Trophoblast cell (in vitro differentiated cells and primary cell): Measurements from ENCODE around the gene PEX14.
"Not testable (repeated sequence)": the region's sequence is repeated elsewhere in the genome, so short reads cannot be mapped to it uniquely, and the experiment has no call there.

Experiments
- DNase-seq, 2 donors: peaks; one replicate each; pipeline ENCODE4 v3.0.0-alpha.2; 2016
- H2AFZ ChIP-seq: 2 replicates; pipeline ENCODE4 v1.6.1; 2013; ENCODE audit warnings: low read length, moderate library complexity, mild to moderate bottlenecking; ENCODE audit not compliant: insufficient read depth, poor library complexity
- H2AK5ac ChIP-seq: 2 replicates; pipeline ENCODE4 v1.6.1; 2013; ENCODE audit warnings: mild to moderate bottlenecking, low read length
- H2BK120ac ChIP-seq: 2 replicates; pipeline ENCODE4 v1.6.1; 2013; ENCODE audit warnings: low read length, mild to moderate bottlenecking, moderate library complexity; ENCODE audit not compliant: insufficient read depth, poor library complexity
- H2BK12ac ChIP-seq: 2 replicates; pipeline ENCODE4 v1.6.1; 2013; ENCODE audit warnings: mild to moderate bottlenecking, low read length, moderate library complexity
- H2BK5ac ChIP-seq: 2 replicates; pipeline ENCODE4 v1.6.1; 2013; ENCODE audit warnings: low read length, low read depth, moderate library complexity, mild to moderate bottlenecking; ENCODE audit not compliant: poor library complexity
- H3K14ac ChIP-seq: 2 replicates; pipeline ENCODE4 v1.6.1; 2013; ENCODE audit warnings: mild to moderate bottlenecking, low read length
- H3K18ac ChIP-seq: 2 replicates; pipeline ENCODE4 v1.6.1; 2013; ENCODE audit warnings: mild to moderate bottlenecking, low read length
- H3K23ac ChIP-seq: 2 replicates; pipeline ENCODE4 v1.6.1; 2013; ENCODE audit warnings: low read length
- H3K27ac ChIP-seq: 2 replicates; pipeline ENCODE4 v1.5.1; 2013; ENCODE audit warnings: low read depth, mild to moderate bottlenecking, inconsistent platforms, low read length, moderate library complexity
- H3K27me3 ChIP-seq: 2 replicates; pipeline ENCODE4 v1.6.1; 2013; ENCODE audit warnings: inconsistent platforms, mild to moderate bottlenecking, low read length, moderate library complexity; ENCODE audit not compliant: insufficient read depth
- H3K36me3 ChIP-seq, 2 experiments: 1 replicate in 1 of 2; 2 replicates in 1 of 2; pipeline ENCODE4 v1.6.1; 2013; ENCODE audit warnings: low read length in 2 of 2, mild to moderate bottlenecking in 2 of 2, moderate library complexity in 1 of 2; ENCODE audit not compliant: insufficient read depth in 2 of 2, control insufficient read depth in 1 of 2
- H3K4ac ChIP-seq: 2 replicates; pipeline ENCODE4 v1.6.1; 2013; ENCODE audit warnings: low read depth, mild to moderate bottlenecking, low read length, moderate library complexity
- H3K4me1 ChIP-seq, 2 experiments: 1 replicate in 1 of 2; 2 replicates in 1 of 2; pipeline ENCODE4 v1.6.1; 2013; ENCODE audit warnings: low read length in 2 of 2, mild to moderate bottlenecking in 2 of 2, moderate library complexity in 1 of 2; ENCODE audit not compliant: insufficient read depth in 2 of 2, control insufficient read depth in 1 of 2
- H3K4me2 ChIP-seq: 2 replicates; pipeline ENCODE4 v1.6.1; 2013; ENCODE audit warnings: inconsistent platforms, mild to moderate bottlenecking, low read length, moderate library complexity
- H3K4me3 ChIP-seq: 2 replicates; pipeline ENCODE4 v1.5.1; 2013; ENCODE audit warnings: mild to moderate bottlenecking, low read depth, low read length, inconsistent platforms
- H3K79me1 ChIP-seq: one replicate; pipeline ENCODE4 v1.6.1; 2013; ENCODE audit warnings: low read length
- H3K79me2 ChIP-seq: 2 replicates; pipeline ENCODE4 v1.6.1; 2013; ENCODE audit warnings: low read length, mild to moderate bottlenecking; ENCODE audit not compliant: control insufficient read depth, insufficient read depth, poor library complexity
- H3K9ac ChIP-seq: 2 replicates; pipeline ENCODE4 v1.6.1; 2013; ENCODE audit warnings: mild to moderate bottlenecking, low read length
- H3K9me3 ChIP-seq: 2 replicates; pipeline ENCODE4 v1.6.1; 2013; ENCODE audit warnings: low read depth, mild to moderate bottlenecking, control low read depth, inconsistent platforms, low read length; ENCODE audit not compliant: insufficient read depth
- H4K12ac ChIP-seq: 2 replicates; pipeline ENCODE4 v1.6.1; 2013; ENCODE audit warnings: low read depth, mild to moderate bottlenecking, low read length, moderate library complexity
- H4K8ac ChIP-seq: 2 replicates; pipeline ENCODE4 v1.6.1; 2013; ENCODE audit warnings: low read depth, mild to moderate bottlenecking, low read length, moderate library complexity
- H4K91ac ChIP-seq: one replicate; pipeline ENCODE4 v1.6.1; 2013; ENCODE audit warnings: low read depth, mild to moderate bottlenecking, low read length, moderate library complexity
- WGBS: extraction: QIAGEN DNeasy Blood & Tissue Kit; methylation state at CpG from one replicate; pipeline ENCODE4 v1.1.7; 2013; ENCODE audit warnings: missing lambda C conversion rate; ENCODE audit not compliant: insufficient read length, insufficient coverage; ENCODE audit errors: extremely low coverage; 5-methylcytosine and 5-hydroxymethylcytosine counted together

PEX14 gene

DNA sequence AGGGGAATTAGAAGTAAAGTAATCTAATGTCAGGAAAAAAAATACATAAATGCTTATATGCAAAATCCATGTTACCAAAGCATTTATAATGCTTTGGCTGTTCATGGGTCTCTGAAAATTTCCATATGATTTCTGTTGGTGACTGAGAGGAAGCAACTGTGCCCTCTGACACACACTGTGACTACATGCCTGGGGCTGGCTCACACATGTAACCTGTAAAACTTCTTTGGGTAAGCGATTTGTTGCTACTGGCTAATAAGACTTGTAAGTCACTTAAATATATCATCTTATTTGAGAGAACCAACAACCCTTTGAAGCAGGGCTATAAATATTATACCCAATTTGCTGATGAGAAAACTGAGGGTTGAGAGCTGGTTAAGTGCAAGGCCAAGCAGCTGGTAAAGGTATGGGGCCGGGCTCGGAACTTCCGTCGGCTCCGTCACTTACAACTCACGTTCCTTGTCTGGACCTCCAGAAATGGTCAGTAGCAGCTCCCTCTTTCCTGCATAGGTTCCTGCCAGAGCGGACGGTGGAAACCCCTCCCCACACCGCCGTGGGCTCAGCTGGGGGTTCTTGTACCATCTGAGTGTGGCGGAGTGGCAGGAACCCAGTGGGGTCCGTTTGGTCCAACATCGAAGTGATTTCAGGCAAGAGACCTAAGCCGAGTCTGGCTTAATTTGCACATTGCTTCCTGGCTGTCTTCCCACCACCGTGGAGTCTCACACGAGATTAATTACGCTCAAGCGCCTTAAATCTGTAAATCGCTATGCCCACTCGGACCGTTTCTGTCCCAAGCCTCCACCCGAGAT lies 3.1 kb upstream of the PEX14 start:
- H3K79me1 ChIP-seq = peaks cover 13% of the 10 kb centered on the region
- WGBS = no CpG with 5 or more reads among the region's 23 CpGs

DNA sequence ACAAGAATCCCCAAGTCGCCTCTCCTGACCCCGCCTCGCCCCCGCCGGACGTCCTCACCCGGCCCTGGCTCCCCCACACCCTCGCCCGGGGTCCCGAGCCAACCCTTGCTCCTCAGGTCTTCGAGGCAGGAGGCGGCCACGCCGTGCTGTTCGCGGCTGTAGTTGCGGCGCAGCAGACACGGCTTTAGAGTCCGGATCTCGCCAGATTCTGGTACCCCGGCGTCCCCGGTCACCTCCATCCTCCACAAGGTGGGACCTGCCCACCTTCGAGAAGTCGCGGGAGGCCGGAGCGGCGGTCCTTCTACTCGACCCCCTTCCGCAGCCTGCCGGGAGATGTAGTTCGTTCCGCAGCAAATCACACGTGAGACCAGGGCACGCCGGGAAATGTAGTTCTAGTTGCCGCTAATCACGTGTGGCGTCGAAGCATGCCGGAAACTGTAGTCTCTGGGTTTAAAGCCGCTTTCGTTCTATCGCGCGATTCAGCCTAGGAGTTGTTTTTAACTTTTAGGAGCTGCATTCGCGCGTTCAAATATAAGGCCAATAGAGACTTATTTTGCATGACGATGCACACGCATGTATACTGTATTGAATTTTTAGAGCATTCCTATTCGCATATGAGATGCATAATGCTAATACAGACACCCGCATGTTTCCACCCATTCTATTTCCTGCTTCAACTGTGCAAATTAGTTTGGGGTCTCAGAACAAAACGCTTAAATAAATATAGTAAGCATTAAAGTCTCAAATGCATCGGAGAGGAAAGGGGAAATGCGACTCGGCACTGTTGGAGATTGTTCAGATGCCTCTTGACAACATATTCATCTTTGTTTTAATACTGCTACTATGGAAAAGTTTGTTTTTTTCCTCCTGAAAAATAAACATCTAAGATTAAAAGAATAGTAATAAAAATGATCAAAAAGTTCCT lies 2.3 kb upstream of the PEX14 start, which contains the start of gene DFFA:
Gene DFFA (minus strand): TSS at position 310 of the 925 bp plus-strand sequence. CDS start 71 bp downstream, at position 239.
- H4K12ac ChIP-seq = peak within 1 kb of the TSS; percentile 54
- no peak within 1 kb of the TSS for H3K18ac ChIP-seq
- peaks cover 13% of the 10 kb centered on the region for H3K79me1 ChIP-seq
- peak within 1 kb of the TSS; percentile 45 for H3K14ac ChIP-seq
- no CpG with 5 or more reads among the region's 59 CpGs for WGBS
- peak within 1 kb of the TSS; percentile 13 for H3K4ac ChIP-seq
- H2AFZ ChIP-seq = peak within 1 kb of the TSS; percentile 61
- H3K27ac ChIP-seq = peak within 1 kb of the TSS; percentile 30
- peak; percentile 94 to 97 for DNase-seq
- H2BK5ac ChIP-seq = peak within 1 kb of the TSS; percentile 9
- peaks cover 11% of the 10 kb centered on the region for H3K79me2 ChIP-seq
- H2AK5ac ChIP-seq = no peak within 1 kb of the TSS
- H4K91ac ChIP-seq = peak within 1 kb of the TSS; percentile 33
- no peak within 1 kb of the TSS for H2BK120ac ChIP-seq
- H3K27me3 ChIP-seq = no peaks in the 10 kb centered on the region
- H4K8ac ChIP-seq = peak within 1 kb of the TSS; percentile 70
- H3K36me3 ChIP-seq = peaks cover 9 to 13% of the 10 kb centered on the region in 2 experiments
- no peaks in the 10 kb centered on the region for H3K9me3 ChIP-seq
- H3K4me1 ChIP-seq = peaks cover 4% of the 10 kb centered on the region in 2 experiments
- H3K4me2 ChIP-seq = peak within 1 kb of the TSS; percentile 68
- no peak within 1 kb of the TSS for H2BK12ac ChIP-seq
- peak within 1 kb of the TSS; percentile 35 for H3K9ac ChIP-seq
- peak within 1 kb of the TSS; percentile 83 for H3K4me3 ChIP-seq
- no peak within 1 kb of the TSS for H3K23ac ChIP-seq

More for the DNA sequence above, 3.1 kb upstream of the PEX14 start:
- H3K36me3 ChIP-seq = peaks cover 13 to 18% of the 10 kb centered on the region in 2 experiments
- no peaks in the 10 kb centered on the region for H3K27me3 ChIP-seq
- no peak overlapping the region for H2BK120ac ChIP-seq
- peak overlapping the region; percentile 61 for H2AFZ ChIP-seq
- H3K9ac ChIP-seq = peak overlapping the region; percentile 28
- H2AK5ac ChIP-seq = no peak overlapping the region
- peak overlapping the region; percentile 68 for H3K4me2 ChIP-seq
- H3K4me3 ChIP-seq = peak overlapping the region; percentile 83
- H4K8ac ChIP-seq = peak overlapping the region; percentile 67
- peaks cover 4% of the 10 kb centered on the region in 2 experiments for H3K4me1 ChIP-seq
- no peaks in the 10 kb centered on the region for H3K9me3 ChIP-seq
- peak overlapping the region; percentile 30 for H3K27ac ChIP-seq
- no peak overlapping the region for H3K23ac ChIP-seq
- peak overlapping the region; percentile 33 for H4K91ac ChIP-seq
- H4K12ac ChIP-seq = peak overlapping the region; percentile 54
- peak overlapping the region; percentile 45 for H3K14ac ChIP-seq
- peak in 1 of 2 donors; percentile 7 for DNase-seq
- no peak overlapping the region for H3K18ac ChIP-seq
- peaks cover 11% of the 10 kb centered on the region for H3K79me2 ChIP-seq
- H2BK12ac ChIP-seq = no peak overlapping the region
- peak overlapping the region; percentile 13 for H3K4ac ChIP-seq
- H2BK5ac ChIP-seq = peak overlapping the region; percentile 9

DNA sequence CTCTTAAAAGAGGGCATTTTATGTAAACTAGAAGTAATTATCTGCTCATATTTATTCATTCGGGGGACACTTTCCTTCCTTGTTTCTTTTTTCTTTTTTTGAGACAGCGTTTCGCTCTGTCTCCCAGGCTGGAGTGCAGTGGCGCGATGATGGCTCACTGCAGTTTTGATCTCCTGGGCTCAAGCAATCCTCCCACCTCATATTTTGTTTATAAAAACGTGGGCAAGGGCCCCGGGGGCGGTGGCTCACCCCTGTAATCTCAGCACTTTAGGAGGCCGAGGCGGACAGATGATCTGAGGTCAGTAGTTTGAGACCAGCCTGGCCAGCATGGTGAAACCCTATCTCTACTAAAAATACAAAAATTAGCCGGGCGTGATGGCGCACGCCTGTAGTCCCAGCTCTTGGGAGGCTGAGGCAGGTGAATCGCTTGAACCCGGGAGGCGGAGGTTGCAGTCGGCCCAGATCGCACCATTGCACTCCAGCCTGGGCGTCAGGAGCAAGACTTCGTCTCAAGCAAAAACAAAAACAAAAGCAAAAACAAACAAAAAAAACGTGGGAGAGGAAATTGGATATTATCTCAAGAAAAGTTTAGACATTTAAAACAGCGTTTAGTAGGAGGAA lies 1.5 kb upstream of the PEX14 start:
- Histone ChIP-seq H3K27me3 (no peaks in the 10 kb centered on the region), H3K18ac (no peak overlapping the region), H4K91ac (no peak overlapping the region), H3K9ac (no peak overlapping the region), H3K79me1 (peaks cover 13% of the 10 kb centered on the region), H3K4me1 (peaks cover 2 to 4% of the 10 kb centered on the region in 2 experiments), H2AFZ (no peak overlapping the region), H3K36me3 (peaks cover 4 to 8% of the 10 kb centered on the region in 2 experiments), H2AK5ac (no peak overlapping the region), H3K14ac (no peak overlapping the region), H3K23ac (no peak overlapping the region), H3K4ac (no peak overlapping the region), H2BK120ac (no peak overlapping the region), H2BK12ac (no peak overlapping the region), H3K79me2 (peaks cover 11% of the 10 kb centered on the region), H4K8ac (peak overlapping the region; percentile 70), H3K4me3 (no peak overlapping the region), H2BK5ac (no peak overlapping the region), H3K9me3 (no peaks in the 10 kb centered on the region), H3K27ac (no peak overlapping the region), H3K4me2 (no peak overlapping the region), H4K12ac (no peak overlapping the region)
- no peak for DNase-seq
- no CpG with 5 or more reads among the region's 23 CpGs for WGBS

- H2BK12ac ChIP-seq = not testable (repeated sequence)
Measured at GRCh38 chr1:10474309-10474612, 489 bp upstream of the PEX14 start.

More at GRCh38 chr1:10474309-10474612, 489 bp upstream of the PEX14 start:
- H3K14ac ChIP-seq, H3K18ac ChIP-seq, H3K27ac ChIP-seq, H2AK5ac ChIP-seq, H3K4ac ChIP-seq, H3K9ac ChIP-seq, H4K91ac ChIP-seq, H3K4me3 ChIP-seq, H3K36me3 ChIP-seq, H3K23ac ChIP-seq, DNase-seq, H2BK120ac ChIP-seq, H2BK5ac ChIP-seq, H3K27me3 ChIP-seq, H3K9me3 ChIP-seq, H3K4me1 ChIP-seq: not testable (repeated sequence)
- Histone ChIP-seq H3K79me2 (peaks cover 11% of the 10 kb centered on the region), H2AFZ (peak overlapping the region; percentile 80), H3K4me2 (peak overlapping the region; percentile 64), H3K79me1 (peaks cover 13% of the 10 kb centered on the region), H4K8ac (peak overlapping the region; percentile 91), H4K12ac (peak overlapping the region; percentile 56)
- no CpG with 5 or more reads among the region's 10 CpGs for WGBS
